Neural crest cell (in vitro differentiated cells): Measurements from ENCODE around the gene SORCS2. TPM values are rescaled to one million over a fixed set of nuclear protein-coding genes. Genes with fewer than 3 reads are reported as not detected.

Source experiments
- DNase-seq: peaks from one replicate; pipeline ENCODE4 v3.0.0; 2021; ENCODE audit warnings: low read depth, mixed read lengths, low spot score
- H3K27ac Mint-ChIP-seq: one replicate; pipeline ENCODE4 v1.8.0; 2021; ENCODE audit warnings: mild to moderate bottlenecking, mixed read lengths; ENCODE audit not compliant: unreplicated experiment
- H3K27me3 Mint-ChIP-seq: 2 replicates; pipeline ENCODE4 v1.8.0; 2021; ENCODE audit warnings: low read depth, mild to moderate bottlenecking, mixed read lengths
- H3K36me3 Mint-ChIP-seq: 2 replicates; pipeline ENCODE4 v1.8.0; 2021; ENCODE audit warnings: low read depth, mild to moderate bottlenecking, mixed read lengths
- H3K4me1 Mint-ChIP-seq: 2 replicates; pipeline ENCODE4 v1.8.0; 2021; ENCODE audit warnings: mixed read lengths
- H3K4me3 Mint-ChIP-seq: one replicate; pipeline ENCODE4 v1.8.0; 2021; ENCODE audit warnings: mild to moderate bottlenecking, mixed read lengths
- H3K9me3 Mint-ChIP-seq: 2 replicates; pipeline ENCODE4 v1.8.0; 2021; ENCODE audit warnings: mixed read lengths
- CTCF ChIP-seq: fragments of 200-600 bp; sonication (generic); conservative IDR thresholded peaks from 2 replicates; pipeline ENCODE4 v1.5.0; 2021; ENCODE audit warnings: antibody characterized with exemption, mild to moderate bottlenecking
- total RNA-seq: library from RNA; stranded (reverse); gene quantifications from 2 replicates; pipeline ENCODE4 v1.2.1, GENCODE V29; 2021

Gene SORCS2
- total RNA-seq, 1 donor from 2014 or later = 1.1 TPM

GRCh38 chr4:7607156-7607910 is 415.0 kb downstream of the SORCS2 start:
- Mint-ChIP-seq H3K27me3 (no peaks in the 10 kb centered on the region), H3K27ac (no peak overlapping the region), H3K4me3 (no peak overlapping the region), H3K36me3 (no peaks in the 10 kb centered on the region), H3K4me1 (no peaks in the 10 kb centered on the region), H3K9me3 (peaks cover 3% of the 10 kb centered on the region)
- DNase-seq = no peak
- no peak for TF ChIP-seq CTCF

GRCh38 chr4:7608046-7608445 is 415.7 kb downstream of the SORCS2 start:
- Mint-ChIP-seq H3K4me3 (no peak overlapping the region), H3K4me1 (no peaks in the 10 kb centered on the region), H3K27ac (no peak overlapping the region), H3K27me3 (no peaks in the 10 kb centered on the region), H3K9me3 (peaks cover 3% of the 10 kb centered on the region), H3K36me3 (no peaks in the 10 kb centered on the region)
- DNase-seq = no peak
- TF ChIP-seq CTCF = no peak

DNA sequence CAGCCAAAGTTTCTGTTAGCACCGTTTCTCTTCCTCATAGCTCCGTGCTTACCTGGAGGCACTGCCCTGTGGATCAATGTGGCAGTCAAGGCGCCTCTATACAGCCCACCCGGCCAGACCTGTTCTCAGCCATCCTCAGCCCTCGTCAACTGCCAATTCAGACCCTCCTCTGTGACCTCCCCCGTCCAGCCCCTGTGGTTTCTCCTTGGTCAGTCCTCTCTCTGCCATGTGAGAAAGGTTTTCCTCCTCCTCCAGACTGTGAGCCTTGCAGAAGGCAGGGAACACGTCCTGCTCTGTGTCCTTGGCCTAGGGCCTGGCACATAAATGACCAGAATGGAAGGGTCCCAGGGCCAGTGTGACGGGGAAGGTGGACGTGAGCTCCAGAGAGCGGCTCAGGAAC is 417.0 kb downstream of the SORCS2 start:
- H3K4me1 Mint-ChIP-seq = no peaks in the 10 kb centered on the region
- no peak overlapping the region for H3K4me3 Mint-ChIP-seq
- H3K27ac Mint-ChIP-seq = no peak overlapping the region
- no peak for DNase-seq
- H3K27me3 Mint-ChIP-seq = no peaks in the 10 kb centered on the region
- TF ChIP-seq CTCF = no peak
- no peaks in the 10 kb centered on the region for H3K9me3 Mint-ChIP-seq
- H3K36me3 Mint-ChIP-seq = no peaks in the 10 kb centered on the region

GRCh38 chr4:7610022-7610670 is 417.8 kb downstream of the SORCS2 start:
- no peaks in the 10 kb centered on the region for H3K4me1 Mint-ChIP-seq
- H3K9me3 Mint-ChIP-seq = no peaks in the 10 kb centered on the region
- no peaks in the 10 kb centered on the region for H3K27me3 Mint-ChIP-seq
- no peak overlapping the region for H3K27ac Mint-ChIP-seq
- no peak overlapping the region for H3K4me3 Mint-ChIP-seq
- no peaks in the 10 kb centered on the region for H3K36me3 Mint-ChIP-seq
- no peak for DNase-seq
- TF ChIP-seq CTCF = no peak

DNA sequence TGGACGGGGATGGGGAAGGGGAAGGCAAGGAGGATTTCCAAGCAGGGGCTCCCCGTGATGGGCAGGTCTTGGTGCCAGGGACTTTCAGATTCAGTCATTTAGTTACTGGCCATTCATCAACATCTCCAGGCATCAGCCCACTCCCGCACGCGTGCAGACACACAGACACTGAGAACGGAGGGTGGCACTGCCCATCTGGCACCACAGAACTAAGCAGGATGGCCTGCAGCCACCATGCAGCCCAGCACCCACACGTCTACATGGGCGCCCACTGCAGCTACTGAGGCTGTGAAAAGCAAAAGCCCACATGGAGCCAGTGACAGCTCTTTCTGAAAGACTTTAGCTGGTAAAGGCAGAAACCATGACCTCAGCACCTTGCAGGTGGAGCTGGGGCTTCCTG is 418.5 kb downstream of the SORCS2 start:
- H3K27me3 Mint-ChIP-seq = no peaks in the 10 kb centered on the region
- no peaks in the 10 kb centered on the region for H3K4me1 Mint-ChIP-seq
- no peaks in the 10 kb centered on the region for H3K9me3 Mint-ChIP-seq
- H3K36me3 Mint-ChIP-seq = no peaks in the 10 kb centered on the region
- DNase-seq = no peak
- no peak overlapping the region for H3K27ac Mint-ChIP-seq
- TF ChIP-seq CTCF = no peak
- H3K4me3 Mint-ChIP-seq = no peak overlapping the region
